Midbrain (tissue), 1 donor: ENCODE measurements around the gene APIP.

Experiments
- DNase-seq: peaks from one replicate; lab custom pipeline; 2025; lab: John Stamatoyannopoulos, UW

The APIP gene

DNA sequence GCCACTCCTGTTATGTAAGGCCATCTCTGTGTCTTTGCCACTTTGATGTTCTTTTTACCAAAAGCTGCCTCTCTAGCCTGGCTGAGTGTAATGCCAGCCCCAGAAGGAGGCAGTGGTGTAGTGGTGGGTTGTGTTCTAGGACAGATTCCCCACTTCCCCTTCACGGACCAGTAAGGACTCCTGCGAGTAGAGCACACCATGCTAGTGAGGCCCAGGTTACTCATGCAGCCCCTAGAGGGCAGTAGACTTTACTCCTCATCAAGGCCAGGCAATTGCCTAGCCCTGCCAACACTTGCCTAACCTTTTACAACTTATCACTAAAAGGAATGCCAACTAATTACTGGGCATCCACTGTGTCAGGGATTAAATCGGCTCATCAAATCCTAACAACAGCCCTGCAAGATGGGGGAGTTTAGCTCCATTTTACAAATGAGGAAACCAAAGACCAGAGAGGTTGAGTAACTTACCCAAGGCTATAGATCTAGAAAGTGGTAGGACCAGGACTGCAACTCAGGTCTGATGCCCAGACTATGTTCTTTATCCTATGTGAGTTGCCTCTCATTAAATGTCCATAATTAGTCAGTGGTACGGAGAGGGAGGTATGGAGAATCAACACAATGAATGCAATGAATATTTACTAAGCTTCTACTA lies 75.3 kb downstream of the APIP start:
- no peak for DNase-seq

DNA sequence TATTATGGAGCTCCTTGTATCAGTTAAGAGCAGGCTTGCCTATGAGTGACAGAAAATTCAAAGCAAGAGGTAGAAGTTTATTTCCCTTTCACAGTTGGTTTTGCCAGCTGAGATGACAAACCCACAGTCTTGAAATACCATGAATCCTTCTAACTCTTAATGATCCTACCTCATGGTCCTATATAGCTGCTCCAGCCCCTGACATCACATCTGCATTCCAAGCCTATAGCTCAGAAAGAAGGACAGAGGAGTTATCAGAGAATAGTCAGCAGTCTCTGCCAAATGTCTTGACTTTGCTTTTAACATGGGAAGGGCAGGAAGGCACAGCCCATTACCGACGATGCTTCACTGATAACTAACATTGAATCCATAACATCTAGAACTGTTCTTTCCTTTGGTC lies 76.2 kb downstream of the APIP start:
- DNase-seq, result no peak

DNA sequence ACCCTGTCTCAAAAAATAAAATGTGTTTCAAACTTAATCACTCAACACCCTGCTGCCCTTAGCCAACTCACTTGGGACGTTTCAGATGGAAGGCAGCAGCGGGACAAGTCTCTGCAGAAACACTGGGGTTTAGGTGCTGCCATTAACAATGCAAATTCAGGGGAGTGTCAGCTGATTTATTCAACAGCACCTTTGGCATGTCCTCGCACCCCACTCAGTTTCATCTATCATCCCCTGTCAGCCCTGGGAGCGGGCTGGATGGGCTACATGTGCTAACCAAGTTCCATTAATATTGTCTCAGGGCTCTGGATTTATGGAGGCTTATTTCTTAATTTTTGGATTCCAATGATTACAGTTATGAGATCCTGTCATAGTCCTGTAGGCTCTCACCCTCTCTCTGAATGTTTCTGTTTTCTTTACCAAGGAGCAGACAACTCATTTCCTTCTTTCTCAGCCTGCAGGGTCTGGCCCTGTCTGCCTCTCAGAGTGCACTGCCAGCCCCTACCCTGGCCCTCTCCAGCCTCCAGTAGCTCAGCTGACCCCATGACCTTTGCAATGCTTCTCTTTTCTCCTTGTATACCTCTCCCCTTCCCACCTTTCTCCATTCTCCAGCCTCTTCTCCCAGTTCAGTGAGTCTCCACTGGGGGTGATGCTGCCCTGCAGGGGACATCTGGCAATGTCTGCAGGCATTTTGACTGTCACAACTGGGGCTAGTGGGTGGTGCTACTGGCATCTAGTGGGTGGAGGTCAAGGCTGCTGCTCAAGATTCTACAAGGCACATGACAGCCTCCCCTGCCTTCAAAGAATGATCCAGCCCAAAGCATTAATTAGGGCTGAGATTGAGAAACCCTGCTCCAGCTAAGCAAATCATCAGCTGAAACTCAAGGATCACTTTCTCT lies 79.0 kb downstream of the APIP start:
- DNase-seq, result no peak

DNA sequence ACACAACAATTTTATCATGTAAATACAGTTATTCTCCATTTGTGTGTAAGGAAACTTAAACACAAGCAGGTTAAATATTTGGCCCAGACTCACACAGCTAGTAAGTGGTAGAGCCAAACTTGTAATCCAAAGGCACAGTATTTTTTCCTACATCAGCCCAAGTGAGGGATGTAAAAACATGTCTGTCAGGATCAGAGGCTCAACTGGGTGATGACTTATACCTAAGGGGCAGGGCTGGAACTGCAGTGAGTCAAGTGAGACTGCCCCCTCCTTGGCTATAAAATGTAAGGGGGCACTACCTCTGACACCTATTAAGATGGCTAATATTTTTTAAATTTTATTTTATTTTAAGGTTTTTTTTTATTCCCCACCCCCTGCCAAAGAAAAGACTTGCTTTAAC lies 82.6 kb downstream of the APIP start:
- no peak for DNase-seq
